ENCODE measurements around the gene OSBPL6. TPM values are rescaled to one million over a fixed set of nuclear protein-coding genes. Genes with fewer than 3 reads are reported as not detected.

Gene OSBPL6
- total RNA-seq, 4 donors from 2014 or later = 1.8 to 9.9 (median 2.8) TPM

- intact Hi-C loops (cut with DNase I; ENCODE audit: low total_unique reads) = no loop called here
- no peaks in the 10 kb centered on the region for H3K4me1 ChIP-seq
- H3K27ac ChIP-seq = no peak overlapping the region
- no peaks in the 10 kb centered on the region for H3K9me3 ChIP-seq
- TF ChIP-seq, protein P1, sequence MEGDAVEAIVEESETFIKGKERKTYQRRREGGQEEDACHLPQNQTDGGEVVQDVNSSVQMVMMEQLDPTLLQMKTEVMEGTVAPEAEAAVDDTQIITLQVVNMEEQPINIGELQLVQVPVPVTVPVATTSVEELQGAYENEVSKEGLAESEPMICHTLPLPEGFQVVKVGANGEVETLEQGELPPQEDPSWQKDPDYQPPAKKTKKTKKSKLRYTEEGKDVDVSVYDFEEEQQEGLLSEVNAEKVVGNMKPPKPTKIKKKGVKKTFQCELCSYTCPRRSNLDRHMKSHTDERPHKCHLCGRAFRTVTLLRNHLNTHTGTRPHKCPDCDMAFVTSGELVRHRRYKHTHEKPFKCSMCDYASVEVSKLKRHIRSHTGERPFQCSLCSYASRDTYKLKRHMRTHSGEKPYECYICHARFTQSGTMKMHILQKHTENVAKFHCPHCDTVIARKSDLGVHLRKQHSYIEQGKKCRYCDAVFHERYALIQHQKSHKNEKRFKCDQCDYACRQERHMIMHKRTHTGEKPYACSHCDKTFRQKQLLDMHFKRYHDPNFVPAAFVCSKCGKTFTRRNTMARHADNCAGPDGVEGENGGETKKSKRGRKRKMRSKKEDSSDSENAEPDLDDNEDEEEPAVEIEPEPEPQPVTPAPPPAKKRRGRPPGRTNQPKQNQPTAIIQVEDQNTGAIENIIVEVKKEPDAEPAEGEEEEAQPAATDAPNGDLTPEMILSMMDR (IDR thresholded peaks at IDR 0.05) = no peak
- no peak for TF ChIP-seq POLR2A (IDR thresholded peaks at IDR 0.05)
- H3K36me3 ChIP-seq = no peaks in the 10 kb centered on the region
- H3K27me3 ChIP-seq = no peaks in the 10 kb centered on the region
- DNase-seq = no peak
- H3K4me3 ChIP-seq = no peak overlapping the region
These were observed 136.1 kb downstream of the OSBPL6 start for GRCh38 chr2:178330175-178331017.

GRCh38 chr2:178331474-178332432 lies 137.4 kb downstream of the OSBPL6 start:
- Histone ChIP-seq H3K36me3 (no peaks in the 10 kb centered on the region), H3K9me3 (no peaks in the 10 kb centered on the region), H3K4me1 (no peaks in the 10 kb centered on the region), H3K4me3 (no peak overlapping the region), H3K27me3 (no peaks in the 10 kb centered on the region), H3K27ac (no peak overlapping the region)
- no peak for DNase-seq
- TF ChIP-seq, protein P1 (IDR thresholded peaks at IDR 0.05) = no peak
- TF ChIP-seq POLR2A (IDR thresholded peaks at IDR 0.05) = no peak
- intact Hi-C loops (cut with DNase I; ENCODE audit: low total_unique reads) = no loop called here

DNA sequence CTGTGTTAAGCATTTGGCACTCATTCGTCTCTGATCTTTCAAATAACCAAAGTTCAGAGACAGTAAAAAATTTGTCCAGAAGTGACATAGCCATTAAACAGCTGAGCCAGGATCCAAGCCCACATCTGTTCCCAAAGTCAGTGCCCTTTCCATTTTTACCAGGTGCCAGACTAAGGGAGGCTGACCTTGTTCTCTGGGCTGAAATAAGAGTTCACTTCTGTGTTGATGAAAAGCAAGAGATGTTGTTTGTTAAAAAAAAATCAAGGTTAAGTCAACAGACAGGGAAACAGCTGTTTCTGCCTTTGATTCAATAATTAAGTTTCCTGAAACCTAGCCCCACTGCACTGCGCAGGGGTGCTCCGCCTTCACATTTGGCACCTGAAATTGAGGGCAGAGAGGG lies 139.5 kb downstream of the OSBPL6 start:
- Histone ChIP-seq H3K36me3 (no peaks in the 10 kb centered on the region), H3K27me3 (no peaks in the 10 kb centered on the region), H3K4me3 (no peak overlapping the region), H3K4me1 (no peaks in the 10 kb centered on the region), H3K27ac (no peak overlapping the region), H3K9me3 (no peaks in the 10 kb centered on the region)
- DNase-seq = no peak
- intact Hi-C loops (cut with DNase I; ENCODE audit: low total_unique reads) = no loop called here
- TF ChIP-seq, protein P1 (IDR thresholded peaks at IDR 0.05) = no peak
- TF ChIP-seq POLR2A (IDR thresholded peaks at IDR 0.05) = no peak

GRCh38 chr2:178335230-178335629 lies 140.9 kb downstream of the OSBPL6 start:
- TF ChIP-seq POLR2A (IDR thresholded peaks at IDR 0.05) = no peak
- TF ChIP-seq, protein P1 (IDR thresholded peaks at IDR 0.05) = no peak
- H3K36me3 ChIP-seq = no peaks in the 10 kb centered on the region
- H3K4me3 ChIP-seq = no peak overlapping the region
- H3K9me3 ChIP-seq = no peaks in the 10 kb centered on the region
- H3K4me1 ChIP-seq = no peaks in the 10 kb centered on the region
- no peaks in the 10 kb centered on the region for H3K27me3 ChIP-seq
- DNase-seq = no peak
- no peak overlapping the region for H3K27ac ChIP-seq
- intact Hi-C loops (cut with DNase I; ENCODE audit: low total_unique reads) = no loop called here

- no peaks in the 10 kb centered on the region for H3K9me3 ChIP-seq
- TF ChIP-seq POLR2A (IDR thresholded peaks at IDR 0.05) = no peak
- TF ChIP-seq, protein P1 (IDR thresholded peaks at IDR 0.05) = no peak
- H3K27me3 ChIP-seq = no peaks in the 10 kb centered on the region
- no peaks in the 10 kb centered on the region for H3K4me1 ChIP-seq
- H3K36me3 ChIP-seq = no peaks in the 10 kb centered on the region
- no peak overlapping the region for H3K4me3 ChIP-seq
- DNase-seq = no peak
- H3K27ac ChIP-seq = no peak overlapping the region
- intact Hi-C loops (cut with DNase I; ENCODE audit: low total_unique reads) = no loop called here
These were observed 149.8 kb downstream of the OSBPL6 start for GRCh38 chr2:178344121-178344520.

Data from uterus (tissue), 4 donors.